LNCAP (cell line): Measurements from ENCODE around the gene C10orf90.

ENCODE experiments used
- TF ChIP-seq, protein P1 (sequence below): fragments of 450-650 bp; IDR thresholded peaks from 2 replicates; pipeline ENCODE4 v1.5.1; 2017; ENCODE audit warnings: mild to moderate bottlenecking

The C10orf90 gene

GRCh38 chr10:126398383-126398743 lies 272.1 kb downstream of the C10orf90 start:
- TF ChIP-seq, protein P1, sequence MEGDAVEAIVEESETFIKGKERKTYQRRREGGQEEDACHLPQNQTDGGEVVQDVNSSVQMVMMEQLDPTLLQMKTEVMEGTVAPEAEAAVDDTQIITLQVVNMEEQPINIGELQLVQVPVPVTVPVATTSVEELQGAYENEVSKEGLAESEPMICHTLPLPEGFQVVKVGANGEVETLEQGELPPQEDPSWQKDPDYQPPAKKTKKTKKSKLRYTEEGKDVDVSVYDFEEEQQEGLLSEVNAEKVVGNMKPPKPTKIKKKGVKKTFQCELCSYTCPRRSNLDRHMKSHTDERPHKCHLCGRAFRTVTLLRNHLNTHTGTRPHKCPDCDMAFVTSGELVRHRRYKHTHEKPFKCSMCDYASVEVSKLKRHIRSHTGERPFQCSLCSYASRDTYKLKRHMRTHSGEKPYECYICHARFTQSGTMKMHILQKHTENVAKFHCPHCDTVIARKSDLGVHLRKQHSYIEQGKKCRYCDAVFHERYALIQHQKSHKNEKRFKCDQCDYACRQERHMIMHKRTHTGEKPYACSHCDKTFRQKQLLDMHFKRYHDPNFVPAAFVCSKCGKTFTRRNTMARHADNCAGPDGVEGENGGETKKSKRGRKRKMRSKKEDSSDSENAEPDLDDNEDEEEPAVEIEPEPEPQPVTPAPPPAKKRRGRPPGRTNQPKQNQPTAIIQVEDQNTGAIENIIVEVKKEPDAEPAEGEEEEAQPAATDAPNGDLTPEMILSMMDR, result no peak

DNA sequence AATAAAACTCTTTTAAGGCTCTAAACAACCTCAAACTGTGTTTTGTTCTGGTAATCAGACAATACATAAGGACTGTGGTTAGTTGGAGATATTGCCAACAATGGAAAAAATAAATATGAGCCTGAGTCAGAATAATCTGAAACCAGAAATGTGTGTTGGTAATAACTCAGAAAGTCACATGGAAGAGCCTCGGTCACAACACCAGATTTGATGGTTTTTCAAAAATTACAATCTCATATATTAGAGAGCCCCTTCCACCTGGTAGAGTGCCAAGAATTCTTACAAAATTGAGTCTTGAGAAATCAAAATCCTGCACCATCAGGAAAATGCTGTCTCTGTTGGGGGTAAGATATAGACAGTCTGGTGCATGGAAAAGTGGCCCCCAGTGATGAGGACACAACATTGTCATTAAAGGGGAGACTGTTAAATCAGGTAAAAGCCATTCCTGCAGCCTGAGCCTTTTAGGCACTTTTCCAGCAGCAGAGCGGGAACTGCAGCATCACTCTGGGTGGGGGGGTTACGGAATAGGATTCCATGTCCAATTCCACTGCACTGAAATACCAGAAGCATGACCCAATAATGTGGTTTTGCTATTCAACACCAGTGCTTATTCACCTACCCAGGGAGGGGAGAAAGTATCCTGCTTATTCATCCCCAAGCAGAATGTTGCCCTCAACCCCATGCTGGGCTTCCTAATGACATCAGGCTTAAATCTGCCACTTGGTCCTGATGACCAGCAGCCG lies 272.7 kb downstream of the C10orf90 start:
- TF ChIP-seq, protein P1, result no peak

- TF ChIP-seq, protein P1, result no peak
These were observed 273.3 kb downstream of the C10orf90 start for GRCh38 chr10:126397156-126397555.

DNA sequence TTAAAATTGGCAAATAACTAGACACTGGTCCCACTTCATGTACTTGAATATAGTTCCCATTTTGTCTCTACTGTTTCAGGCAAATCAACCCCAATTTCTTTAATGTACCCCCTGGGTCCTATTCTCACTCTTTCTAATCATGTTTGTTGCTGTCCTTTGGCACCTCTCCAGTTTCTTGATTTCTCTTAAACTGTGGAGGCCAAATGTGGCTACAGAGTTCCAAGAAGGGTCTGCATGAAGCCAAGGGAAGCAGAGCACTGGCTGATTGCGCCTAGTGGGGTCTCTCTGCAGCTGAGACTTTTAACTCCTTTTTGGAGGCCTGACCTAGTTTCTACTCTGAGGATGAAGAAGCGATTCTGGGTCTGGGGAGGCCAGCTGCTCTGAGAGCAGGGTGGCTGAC lies 275.5 kb downstream of the C10orf90 start:
- TF ChIP-seq, protein P1, result no peak

DNA sequence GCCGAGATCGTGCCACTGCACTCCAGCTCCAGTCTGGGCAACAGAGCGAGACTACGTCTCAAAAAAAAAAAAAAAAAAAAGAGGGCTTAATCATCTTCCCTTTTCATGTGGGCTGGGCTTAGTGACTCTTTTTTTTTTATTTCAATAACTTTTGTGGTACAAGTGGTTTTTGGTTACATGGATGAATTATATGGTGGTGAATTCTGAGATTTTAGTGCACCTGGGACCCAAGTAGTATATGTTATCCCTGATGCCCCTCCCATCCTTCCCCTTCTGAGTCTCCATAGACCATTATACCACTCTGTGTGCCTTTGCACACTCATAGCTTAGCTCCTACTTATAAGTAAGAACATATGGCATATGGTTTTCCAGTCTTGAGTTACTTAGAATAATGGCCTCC lies 277.4 kb downstream of the C10orf90 start:
- TF ChIP-seq, protein P1, result no peak

- TF ChIP-seq, protein P1, result no peak
These were observed 278.0 kb downstream of the C10orf90 start for GRCh38 chr10:126392469-126392868.

DNA sequence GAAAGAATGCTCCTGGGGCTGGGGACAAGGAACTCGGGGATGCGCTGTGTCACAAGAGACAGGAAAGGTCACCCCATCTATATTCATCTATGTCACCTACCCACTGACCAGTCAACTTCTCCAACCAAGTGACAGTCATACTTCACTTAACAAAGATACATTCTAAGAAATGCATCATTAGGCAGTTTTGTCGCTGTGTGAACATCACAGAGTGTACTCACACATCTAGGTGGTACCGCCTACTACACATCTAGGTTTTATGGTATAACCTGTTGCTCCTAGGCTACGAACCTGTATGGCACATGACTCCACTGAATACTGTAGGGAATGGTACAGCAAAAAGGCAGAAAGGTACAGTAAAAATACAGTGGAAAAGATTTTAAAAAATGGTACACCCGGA lies 278.4 kb downstream of the C10orf90 start:
- TF ChIP-seq, protein P1, result no peak
